GM12892 (cell line): ENCODE results near the gene TENM4.

Source experiments
- DNase-seq: peaks from one replicate; pipeline ENCODE4 v3.0.0; 2011; ENCODE audit not compliant: insufficient read length
- FAIRE-seq: peaks from 2 replicates; lab custom pipeline; 2011; peaks lifted over from hg19 to GRCh38; lab: Jason Lieb, UNC
- POLR2A ChIP-seq: IDR thresholded peaks from 2 replicates; pipeline ENCODE4 v1.6.1; 2011; ENCODE audit warnings: low read depth, low read length, control low read depth
- POLR2AphosphoS5 ChIP-seq: IDR thresholded peaks from 2 replicates; pipeline ENCODE4 v1.6.1; 2011; ENCODE audit warnings: low read depth, low read length, control low read depth
- TAF1 ChIP-seq: IDR thresholded peaks from 2 replicates; pipeline ENCODE4 v1.6.1; 2011; ENCODE audit warnings: low read depth, mild to moderate bottlenecking, control low read depth, low read length, borderline replicate concordance

Gene TENM4

DNA sequence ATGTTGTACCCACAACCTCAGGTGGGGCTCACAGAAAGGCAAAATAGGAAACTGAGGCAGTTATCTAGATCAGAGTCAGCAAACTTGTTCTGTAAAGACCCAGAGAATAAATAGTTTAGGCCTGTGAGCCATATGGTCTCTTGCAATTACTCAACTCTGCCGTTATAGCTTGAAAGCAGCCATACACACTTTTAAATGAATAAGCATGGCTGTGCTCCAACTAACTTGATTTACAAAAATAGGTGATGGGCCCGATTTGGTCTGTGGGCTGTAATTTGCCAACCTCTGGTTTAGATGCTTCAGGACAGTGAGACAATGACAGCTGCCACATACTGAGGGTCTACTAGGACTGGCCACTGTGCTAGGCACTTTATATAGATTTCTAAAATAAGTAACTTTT is 667.3 kb downstream of the TENM4 start:
- no peak for TF ChIP-seq POLR2AphosphoS5
- TF ChIP-seq TAF1: no peak
- TF ChIP-seq POLR2A: no peak
- DNase-seq (no peak), FAIRE-seq (no peak)

- no peak for TF ChIP-seq POLR2AphosphoS5
- TF ChIP-seq POLR2A: no peak
- no peak for TF ChIP-seq TAF1
- no peak for FAIRE-seq
- DNase-seq: no peak
These were observed 667.8 kb downstream of the TENM4 start for GRCh38 chr11:78773077-78773476.

- FAIRE-seq (no peak), DNase-seq (no peak)
- no peak for TF ChIP-seq POLR2A
- no peak for TF ChIP-seq POLR2AphosphoS5
- no peak for TF ChIP-seq TAF1
These were observed 668.6 kb downstream of the TENM4 start for GRCh38 chr11:78772186-78772585.

DNA sequence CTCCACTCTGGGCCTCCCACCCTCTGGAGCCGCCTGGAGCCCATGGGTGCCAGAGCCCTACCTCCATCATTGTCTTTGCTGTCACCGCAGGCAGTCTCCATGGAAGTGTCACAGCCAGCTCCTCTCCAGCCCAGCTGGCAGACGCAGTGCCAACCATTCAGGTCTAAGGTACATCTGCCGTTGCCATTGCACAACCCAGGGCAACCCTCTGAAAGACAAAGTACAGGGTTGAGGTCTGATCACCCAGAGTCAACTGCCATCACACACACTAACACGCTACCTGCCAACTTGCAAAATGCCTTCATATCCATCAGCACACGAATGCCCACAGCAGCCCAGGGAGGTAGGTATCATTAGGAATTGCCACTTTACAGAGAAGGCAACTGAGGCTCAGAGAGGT is 669.9 kb downstream of the TENM4 start:
- DNase-seq (no peak), FAIRE-seq (no peak)
- no peak for TF ChIP-seq POLR2AphosphoS5
- TF ChIP-seq TAF1: no peak
- no peak for TF ChIP-seq POLR2A

- TF ChIP-seq TAF1: no peak
- TF ChIP-seq POLR2AphosphoS5: no peak
- no peak for TF ChIP-seq POLR2A
- FAIRE-seq (no peak), DNase-seq (no peak)
These were observed 671.9 kb downstream of the TENM4 start for GRCh38 chr11:78768971-78769370.

DNA sequence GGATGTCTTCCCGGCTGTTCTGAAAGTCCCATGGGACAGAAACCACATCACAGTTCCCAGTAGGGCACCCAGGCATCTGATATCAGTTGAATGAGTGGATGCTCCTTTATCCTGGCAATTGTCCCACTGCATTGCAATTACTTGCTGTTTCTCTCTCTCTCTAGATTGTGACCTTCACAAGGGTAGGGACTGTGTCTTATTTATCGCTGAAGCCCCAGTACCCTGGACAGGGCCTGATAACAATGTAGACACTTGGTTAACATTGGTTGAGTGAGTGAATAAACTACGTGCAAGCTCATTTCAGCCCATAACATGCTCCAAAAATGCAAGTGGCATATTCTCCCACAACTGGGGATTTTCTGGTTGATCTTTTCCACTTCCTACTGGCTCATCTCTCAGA is 672.5 kb downstream of the TENM4 start:
- no peak for TF ChIP-seq TAF1
- no peak for FAIRE-seq
- no peak for DNase-seq

DNA sequence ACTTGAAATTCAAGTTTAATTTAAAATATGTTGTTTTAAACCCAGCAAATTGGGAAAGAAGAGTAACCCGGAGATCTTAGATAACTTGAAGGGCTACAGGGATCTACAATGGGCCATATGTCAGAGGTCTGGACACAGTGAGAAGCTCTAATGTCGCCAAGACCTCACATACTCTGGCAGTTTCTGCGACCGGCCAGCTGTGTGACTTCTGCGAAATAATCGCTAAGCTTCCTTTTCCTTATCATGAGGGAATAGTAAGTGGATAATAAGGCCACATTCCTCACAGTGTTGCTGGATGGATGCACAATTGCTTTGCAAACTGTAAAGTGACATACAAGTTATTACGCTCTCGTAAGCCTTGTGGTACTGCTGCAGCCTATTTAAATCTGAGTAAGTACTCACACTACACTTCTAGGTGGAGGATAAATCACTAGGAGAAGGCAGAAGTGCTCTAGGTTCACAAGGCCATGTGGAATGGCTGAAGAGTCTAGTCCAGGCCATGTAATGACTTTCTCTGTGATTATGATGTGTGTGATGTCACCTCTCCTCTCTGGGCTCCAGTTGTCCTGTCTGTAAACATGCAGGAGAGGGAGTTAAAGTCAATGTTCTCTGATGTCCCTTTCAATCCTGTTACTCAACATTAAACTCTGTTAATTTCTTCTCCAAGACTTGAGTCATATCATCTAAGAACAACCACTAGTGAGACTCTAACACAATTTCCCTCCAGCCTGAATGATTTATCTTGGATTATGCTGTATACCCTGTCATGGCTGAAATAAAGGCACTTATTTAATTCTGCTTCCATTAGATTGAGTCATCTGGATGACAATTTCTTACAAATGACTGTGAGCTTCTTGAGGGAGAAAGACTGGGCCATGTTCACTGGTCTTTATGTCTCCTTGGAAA is 673.5 kb downstream of the TENM4 start:
- FAIRE-seq: no peak
- no peak for DNase-seq
- TF ChIP-seq POLR2A: no peak
- no peak for TF ChIP-seq POLR2AphosphoS5
- no peak for TF ChIP-seq TAF1

GRCh38 chr11:78764946-78765345 is 675.9 kb downstream of the TENM4 start:
- DNase-seq (no peak), FAIRE-seq (no peak)
- TF ChIP-seq POLR2AphosphoS5 (no peak), TAF1 (no peak), POLR2A (no peak)

DNA sequence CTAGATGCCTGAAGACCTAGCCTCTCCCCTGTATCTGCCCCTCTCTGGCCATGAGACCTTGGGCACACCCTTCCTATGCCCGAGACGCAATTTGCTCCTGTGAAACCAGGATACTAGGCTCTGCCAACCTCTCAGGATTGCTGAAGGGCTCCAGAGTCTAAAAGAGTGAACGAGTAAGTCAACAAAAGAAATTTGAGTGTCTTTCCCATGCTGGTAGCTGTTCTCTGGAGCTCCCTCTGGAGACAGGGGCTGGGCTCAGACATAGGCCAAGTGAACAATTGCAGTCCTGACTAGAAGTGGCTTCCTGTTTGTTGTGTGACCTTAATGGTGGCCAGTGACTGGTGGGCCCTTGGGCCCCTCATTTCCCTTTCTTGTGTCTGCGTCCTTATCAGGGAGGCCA is 677.2 kb downstream of the TENM4 start:
- DNase-seq: no peak
- TF ChIP-seq TAF1: no peak
- no peak for TF ChIP-seq POLR2AphosphoS5
- TF ChIP-seq POLR2A: no peak
- no peak for FAIRE-seq

DNA sequence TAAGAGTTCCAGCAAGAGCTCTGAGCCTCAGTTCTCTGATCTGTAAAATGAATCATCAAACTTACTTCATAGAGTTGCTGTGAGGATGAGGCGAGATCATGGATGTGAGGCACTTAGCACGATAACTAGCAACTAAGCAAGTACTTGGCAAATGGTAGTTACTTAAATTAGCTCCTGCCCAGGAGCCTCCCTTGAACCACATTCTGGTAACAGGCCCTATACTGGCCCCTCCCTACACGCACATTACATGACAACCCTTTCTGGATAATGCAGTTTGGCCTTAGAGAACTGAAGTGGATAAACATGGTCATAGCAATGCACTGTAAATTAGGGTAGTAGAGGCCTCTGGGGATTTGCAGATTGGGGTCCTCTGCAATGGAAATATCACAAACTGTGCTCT is 678.7 kb downstream of the TENM4 start:
- FAIRE-seq (no peak), DNase-seq (no peak)
- no peak for TF ChIP-seq POLR2A
- TF ChIP-seq TAF1: no peak
- no peak for TF ChIP-seq POLR2AphosphoS5

GRCh38 chr11:78759071-78759470 is 681.8 kb downstream of the TENM4 start:
- TF ChIP-seq POLR2A: no peak
- TF ChIP-seq POLR2AphosphoS5: no peak
- no peak for TF ChIP-seq TAF1
- no peak for FAIRE-seq
- DNase-seq: no peak

DNA sequence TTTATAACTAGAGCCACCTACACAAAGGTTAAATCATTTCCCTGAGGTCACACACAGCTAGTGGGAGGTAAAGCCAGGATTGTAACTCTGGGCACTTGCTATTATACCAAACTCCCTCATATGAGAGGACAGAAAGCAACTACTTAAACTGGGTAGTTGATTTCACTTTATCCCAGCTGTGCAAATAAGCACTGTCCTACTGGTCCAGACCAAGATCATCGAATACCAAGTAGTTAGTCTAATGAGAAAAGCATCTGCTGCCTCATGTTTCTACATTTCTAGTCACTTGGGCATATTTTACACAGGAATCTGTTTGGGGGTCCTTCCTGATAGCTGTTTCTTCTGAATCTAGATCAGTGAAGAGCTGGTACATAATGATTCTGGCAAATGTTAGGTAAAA is 687.5 kb downstream of the TENM4 start:
- no peak for DNase-seq
- TF ChIP-seq TAF1 (no peak), POLR2AphosphoS5 (no peak)
- no peak for FAIRE-seq
